ENCODE measurements around the gene DDX27.

Gene DDX27

GRCh38 chr20:49279677-49280462, 60.7 kb downstream of the DDX27 start:
- no peak for DNase-seq

GRCh38 chr20:49280463-49281058, 61.3 kb downstream of the DDX27 start:
- DNase-seq, result no peak

GRCh38 chr20:49281059-49281912, 62.1 kb downstream of the DDX27 start:
- DNase-seq, result peak; percentile 90

- DNase-seq, result no peak
Measured at GRCh38 chr20:49281913-49282467, 62.8 kb downstream of the DDX27 start.

GRCh38 chr20:49282584-49283171, 63.5 kb downstream of the DDX27 start:
- DNase-seq, result no peak

- DNase-seq, result no peak
Measured at GRCh38 chr20:49283176-49283702, 64.0 kb downstream of the DDX27 start.

GRCh38 chr20:49283703-49284625, 64.7 kb downstream of the DDX27 start:
- DNase-seq, result no peak

GRCh38 chr20:49284818-49285217, 65.6 kb downstream of the DDX27 start:
- DNase-seq, result no peak

GRCh38 chr20:49285233-49285668, 66.0 kb downstream of the DDX27 start:
- DNase-seq, result no peak

- no peak for DNase-seq
Measured at GRCh38 chr20:49285813-49286494, 66.7 kb downstream of the DDX27 start.

GRCh38 chr20:49286689-49287551, 67.7 kb downstream of the DDX27 start:
- no peak for DNase-seq

GRCh38 chr20:49287555-49288249, 68.5 kb downstream of the DDX27 start:
- DNase-seq, result no peak

- no peak for DNase-seq
Measured at GRCh38 chr20:49288250-49288751, 69.1 kb downstream of the DDX27 start.

GRCh38 chr20:49288784-49289696, 69.8 kb downstream of the DDX27 start:
- DNase-seq, result peak; percentile 35

- DNase-seq, result no peak
Measured at GRCh38 chr20:49290608-49291191, 71.5 kb downstream of the DDX27 start.

- DNase-seq, result no peak
Measured at GRCh38 chr20:49291200-49291599, 72.0 kb downstream of the DDX27 start.

- no peak for DNase-seq
Measured at GRCh38 chr20:49292010-49292409, 72.8 kb downstream of the DDX27 start.
